Stimulated activated CD4-positive, alpha-beta T cell treated with anti-CD3 and anti-CD28 coated beads, Interleukin-12 subunit alpha, Interleukin-12 subunit beta, amount 100 ng/mL, for 4 hours (primary cell): ENCODE measurements around the gene TMEM9B.

Experiments
- DNase-seq: peaks from one replicate; pipeline ENCODE4 v3.0.0-alpha.2; 2020

TMEM9B gene

GRCh38 chr11:8928205-8928604 is 36.0 kb downstream of the TMEM9B start:
- DNase-seq = no peak

DNA sequence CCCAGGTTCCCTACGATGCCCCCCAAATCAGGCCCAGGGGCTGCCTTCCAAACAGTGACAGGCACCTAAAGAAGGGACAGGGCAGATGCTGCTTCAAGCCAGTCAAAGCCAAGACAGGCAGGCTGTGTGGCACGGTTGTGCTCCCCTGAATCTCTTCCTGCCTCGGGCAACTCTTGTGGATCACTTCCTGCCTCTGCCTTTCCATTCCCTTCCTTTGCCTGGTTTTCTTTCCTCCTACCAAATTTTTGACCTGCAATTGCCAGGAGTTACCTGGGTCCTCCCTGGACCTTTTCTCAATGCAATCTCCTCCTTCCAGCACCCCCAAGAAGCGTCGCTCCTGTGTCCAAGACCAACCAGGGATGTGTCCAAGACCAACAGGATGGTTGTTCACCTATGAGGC is 37.0 kb downstream of the TMEM9B start:
- no peak for DNase-seq

DNA sequence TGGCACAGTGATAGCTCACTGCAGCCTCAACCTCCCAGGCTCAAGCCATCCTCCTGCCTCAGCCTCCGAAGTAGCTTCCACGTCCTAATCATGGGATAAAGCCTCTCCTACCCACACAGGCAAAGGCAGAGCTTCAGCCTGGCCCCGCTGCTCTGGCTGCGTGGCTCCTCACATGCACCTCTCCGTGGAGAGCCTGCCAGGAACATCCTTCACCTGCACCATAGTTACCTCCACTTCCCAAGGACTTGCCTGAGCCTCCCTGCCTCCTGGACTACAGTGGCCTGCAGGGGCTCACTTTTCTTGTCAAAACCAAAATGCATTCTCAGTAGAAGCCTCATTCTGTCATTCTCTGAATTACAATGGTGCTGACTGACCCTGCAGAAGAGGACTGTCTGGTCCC is 38.0 kb downstream of the TMEM9B start:
- no peak for DNase-seq

DNA sequence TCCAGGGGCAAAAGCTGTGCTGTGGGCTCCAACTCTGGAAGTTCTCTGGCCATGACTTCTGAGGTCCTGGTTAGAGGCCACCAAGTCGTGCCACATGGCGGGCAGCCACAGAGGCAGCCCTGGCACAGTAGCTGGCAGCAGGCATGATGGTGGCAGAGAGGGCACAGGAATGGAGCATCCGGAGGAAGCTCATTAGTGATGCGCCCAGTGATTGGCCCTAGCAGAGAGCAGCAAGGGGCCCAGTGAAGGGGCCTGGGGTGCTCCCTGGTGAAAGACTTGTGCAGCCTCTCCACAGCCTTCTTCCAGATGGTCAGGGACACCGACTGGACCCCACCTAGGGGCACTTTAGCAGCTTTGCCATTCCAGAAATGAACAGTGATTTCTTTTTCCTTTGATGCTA is 38.5 kb downstream of the TMEM9B start:
- DNase-seq = no peak

GRCh38 chr11:8922691-8923090 is 41.6 kb downstream of the TMEM9B start:
- DNase-seq = no peak

DNA sequence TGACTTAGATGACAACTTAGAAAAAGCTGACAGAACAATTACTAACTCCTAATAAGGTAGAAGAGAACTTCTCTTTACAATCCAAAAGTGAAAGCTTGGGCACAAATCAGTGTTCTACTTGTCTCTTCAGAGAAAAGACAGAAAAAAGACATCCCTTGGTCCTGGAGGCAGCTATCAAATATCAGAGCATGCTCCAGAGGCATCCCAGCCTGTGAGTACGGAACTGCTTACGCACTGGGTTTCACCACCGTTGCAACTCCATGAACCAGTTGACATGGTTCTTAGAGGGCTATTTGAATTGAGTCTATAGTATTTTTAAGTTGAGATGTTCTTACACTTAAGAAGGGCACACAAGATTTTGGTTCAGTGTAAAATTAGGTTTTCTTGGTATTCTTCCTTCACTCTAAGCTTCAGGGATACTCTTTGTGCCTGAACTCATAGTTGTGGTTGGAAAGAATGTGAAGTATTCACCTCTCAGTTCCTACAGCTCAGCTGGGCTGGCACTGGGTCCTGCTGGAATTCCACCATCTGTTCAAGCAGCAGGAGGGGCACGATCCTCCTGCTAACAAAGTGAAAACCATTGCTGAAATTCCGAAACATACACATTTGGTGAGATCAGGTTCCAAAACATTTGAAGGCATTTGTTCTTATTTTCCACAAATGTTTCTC is 47.0 kb downstream of the TMEM9B start:
- no peak for DNase-seq

DNA sequence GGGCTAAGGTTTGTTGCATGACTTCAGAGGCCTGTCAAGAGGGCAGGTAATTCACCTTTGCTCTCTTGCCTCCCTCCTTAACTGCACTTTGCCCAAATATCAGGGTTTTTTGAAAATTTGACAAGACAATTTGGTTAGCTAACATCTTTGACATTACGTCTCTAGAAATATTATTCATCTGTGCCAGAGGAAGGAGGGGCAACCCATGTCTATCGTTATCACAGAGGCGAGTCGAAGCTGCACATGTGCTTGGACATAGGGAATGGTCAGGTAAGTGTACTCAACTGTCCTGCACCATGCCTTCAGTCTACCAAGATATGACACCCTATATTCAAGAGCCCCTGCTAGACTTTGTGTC is 49.6 kb downstream of the TMEM9B start:
- no peak for DNase-seq

GRCh38 chr11:8913961-8914660 is 50.1 kb downstream of the TMEM9B start:
- peak; percentile 38 for DNase-seq

DNA sequence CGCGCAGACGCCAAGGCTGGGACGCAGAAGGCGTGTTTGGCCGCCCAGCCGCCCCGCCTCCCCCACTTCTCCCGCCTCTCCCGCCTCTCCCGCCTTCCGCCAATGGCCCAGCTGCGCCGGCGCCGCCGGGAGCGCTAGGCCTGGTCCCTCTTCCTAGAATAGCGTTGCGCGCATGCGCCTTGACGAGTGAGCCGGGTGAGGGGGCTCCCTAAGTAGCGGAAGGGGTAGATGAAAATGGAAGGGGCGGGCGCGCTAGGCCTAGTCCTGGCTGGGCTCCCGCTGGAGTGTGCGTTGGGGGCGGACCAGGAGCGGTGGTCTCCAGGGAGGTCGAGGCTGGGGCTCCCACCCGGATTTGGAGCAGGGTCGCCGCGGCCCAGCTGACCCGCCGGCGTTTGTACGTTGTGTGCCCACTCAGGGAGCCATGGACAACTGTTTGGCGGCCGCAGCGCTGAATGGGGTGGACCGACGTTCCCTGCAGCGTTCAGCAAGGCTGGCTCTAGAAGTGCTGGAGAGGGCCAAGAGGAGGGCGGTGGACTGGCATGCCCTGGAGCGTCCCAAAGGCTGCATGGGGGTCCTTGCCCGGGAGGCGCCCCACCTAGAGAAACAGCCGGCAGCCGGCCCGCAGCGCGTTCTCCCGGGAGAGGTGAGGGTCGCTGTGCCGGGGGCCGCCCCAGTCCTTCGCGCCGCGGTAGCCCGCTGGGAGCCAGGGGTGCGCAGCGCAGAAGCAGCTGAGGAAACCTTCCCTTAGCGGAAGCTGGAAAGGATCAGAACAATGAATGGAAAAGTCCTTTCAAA is 53.0 kb downstream of the TMEM9B start, which contains the start of gene AKIP1:
TSS of gene AKIP1 (plus strand) at position 161 of the 795 bp plus-strand sequence. CDS start at position 422, 261 bp downstream.
- peak; percentile 84 for DNase-seq

DNA sequence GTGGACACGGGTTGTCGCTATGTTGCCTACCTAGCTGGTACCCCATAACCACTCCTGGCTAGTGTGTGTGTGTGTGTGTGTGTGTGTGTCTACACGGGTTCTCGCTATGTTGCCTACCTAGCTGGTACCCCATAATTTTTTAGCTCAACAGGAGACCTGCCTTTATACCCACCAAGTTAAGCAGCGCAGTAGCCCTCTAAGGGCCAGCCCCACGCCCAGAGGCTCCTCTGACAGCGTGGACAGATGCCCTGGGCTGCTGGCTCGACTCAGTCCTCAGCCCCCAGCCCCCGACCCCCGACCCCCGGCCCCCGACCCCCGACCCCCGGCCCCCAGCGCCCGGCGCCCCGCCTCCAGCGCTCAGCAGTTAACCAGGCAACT is 53.6 kb downstream of the TMEM9B start:
- no peak for DNase-seq

DNA sequence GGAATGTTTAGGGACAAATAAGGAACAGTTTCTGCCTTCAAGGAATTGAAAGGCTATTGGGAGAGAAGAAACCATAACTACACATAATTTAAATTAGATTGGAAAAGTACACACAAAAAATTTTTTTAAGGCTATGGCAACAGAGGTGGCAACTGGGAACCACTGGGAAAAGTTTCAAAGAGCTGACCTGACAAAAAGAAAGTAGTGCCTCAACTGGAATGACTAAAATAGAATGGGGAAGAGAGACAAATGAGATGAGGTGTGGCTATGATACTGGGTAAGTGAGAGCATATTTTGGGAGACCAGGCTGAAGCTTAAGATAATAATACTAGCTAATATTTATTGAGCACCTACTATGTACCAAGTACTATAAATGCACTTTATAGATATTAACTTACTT is 56.1 kb downstream of the TMEM9B start:
- DNase-seq = no peak

DNA sequence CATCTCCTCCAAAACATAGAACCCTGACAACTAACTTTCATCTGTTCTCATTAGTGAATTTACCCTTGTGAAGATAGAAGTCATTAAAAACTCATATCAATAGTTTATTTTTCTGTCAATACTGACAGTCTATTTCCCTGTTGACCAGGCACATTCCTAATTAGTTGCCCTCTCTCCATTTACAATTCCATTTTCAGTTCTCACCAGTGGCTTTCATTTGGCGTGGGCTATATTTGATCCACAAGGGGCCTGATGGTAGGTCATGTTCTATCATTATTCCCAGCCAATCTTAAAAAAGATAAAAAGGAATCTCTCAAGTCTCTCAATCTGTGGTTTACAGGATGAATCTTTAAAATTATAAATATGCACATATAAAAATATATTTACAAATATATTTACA is 57.1 kb downstream of the TMEM9B start:
- DNase-seq = no peak

DNA sequence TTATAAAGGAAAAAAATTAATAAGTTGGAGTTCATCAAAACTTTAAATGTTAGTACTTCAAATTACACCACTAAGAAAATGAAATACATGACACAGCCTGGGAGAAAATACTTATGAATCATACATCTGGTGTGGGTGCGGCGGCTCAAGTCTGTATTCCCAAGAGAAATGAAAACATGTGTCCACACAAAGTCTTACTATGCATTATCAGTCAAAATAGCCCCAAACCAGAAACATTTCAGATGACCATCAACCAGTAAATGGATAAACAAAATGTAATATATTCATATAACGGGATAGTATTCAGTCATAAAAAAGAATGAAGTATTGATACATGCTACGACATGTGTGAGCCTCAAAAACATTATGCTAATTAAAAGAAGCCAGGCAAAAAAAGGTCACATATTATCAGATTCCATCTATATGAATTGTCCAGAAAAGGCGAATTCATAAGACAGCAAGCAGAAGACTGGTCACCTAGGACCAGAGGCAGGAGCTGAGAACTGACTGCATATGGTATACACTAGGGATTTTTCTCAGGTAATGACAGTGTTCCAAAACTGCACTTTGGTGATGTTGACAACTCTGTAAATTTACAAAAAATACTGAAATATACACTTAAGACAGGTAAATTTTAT is 58.6 kb downstream of the TMEM9B start:
- DNase-seq = no peak

DNA sequence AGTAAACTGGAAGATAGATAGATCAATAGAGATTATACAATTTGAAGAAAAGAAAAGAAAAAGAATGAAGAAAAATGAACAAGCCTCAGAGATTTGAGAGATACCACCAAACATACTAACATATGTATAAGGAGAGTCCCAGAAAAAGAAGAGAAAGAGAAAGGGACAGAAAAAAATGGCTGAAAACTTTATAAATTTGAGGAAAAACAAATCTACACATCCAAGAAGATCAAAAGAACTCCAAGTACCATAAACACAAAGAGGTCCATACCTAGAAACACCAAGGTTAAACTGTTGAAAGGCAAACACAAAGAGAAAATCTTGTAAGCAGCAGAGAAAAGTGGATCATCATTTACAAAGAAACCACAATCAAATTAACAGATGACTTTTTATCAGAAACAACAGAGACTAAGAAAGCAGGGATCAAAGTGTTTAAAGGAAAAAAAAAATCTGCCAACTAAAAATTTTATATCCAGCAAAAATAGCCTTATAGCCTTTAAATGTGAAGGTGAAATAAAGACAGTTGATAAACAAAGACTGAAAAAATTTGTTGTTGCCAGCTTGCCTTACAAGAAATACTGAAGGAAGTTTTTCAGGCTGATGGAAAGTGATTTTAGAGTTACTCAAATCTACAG is 65.0 kb downstream of the TMEM9B start:
- no peak for DNase-seq
